B cell (primary cell): Measurements from ENCODE around the gene RERE.

Experiments used
- EZH2 ChIP-seq: IDR thresholded peaks from 2 replicates; pipeline ENCODE4 v1.6.1; 2012; ENCODE audit warnings: borderline replicate concordance, low read depth, mild to moderate bottlenecking, moderate library complexity, low read length; ENCODE audit not compliant: insufficient read depth, poor library complexity, severe bottlenecking
- TF ChIP-seq, protein P1 (sequence below): fragments of 200-600 bp; IDR thresholded peaks from one replicate; pipeline ENCODE4 v1.8.0; 2022; ENCODE audit warnings: antibody characterized with exemption, mild to moderate bottlenecking

DNA sequence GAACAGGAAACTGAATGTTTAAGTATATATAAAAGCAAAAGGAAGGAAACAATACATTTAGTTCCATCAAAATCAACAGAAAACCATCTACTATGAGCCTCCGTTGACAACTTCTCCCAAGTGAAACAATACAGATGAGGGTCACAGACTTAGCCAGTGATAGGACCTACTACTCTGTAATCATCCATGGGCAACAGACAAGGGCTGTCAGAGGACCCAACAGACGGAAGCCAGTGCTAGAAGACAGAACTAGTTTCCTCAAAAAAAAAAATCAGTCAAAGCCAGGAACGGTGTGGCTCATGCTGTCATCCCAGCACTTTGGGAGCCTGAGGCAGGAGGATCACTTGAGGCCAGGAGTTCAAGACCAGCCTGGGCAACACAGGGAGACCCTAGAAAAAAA is 20.6 kb downstream of the RERE start:
- TF ChIP-seq, protein P1, sequence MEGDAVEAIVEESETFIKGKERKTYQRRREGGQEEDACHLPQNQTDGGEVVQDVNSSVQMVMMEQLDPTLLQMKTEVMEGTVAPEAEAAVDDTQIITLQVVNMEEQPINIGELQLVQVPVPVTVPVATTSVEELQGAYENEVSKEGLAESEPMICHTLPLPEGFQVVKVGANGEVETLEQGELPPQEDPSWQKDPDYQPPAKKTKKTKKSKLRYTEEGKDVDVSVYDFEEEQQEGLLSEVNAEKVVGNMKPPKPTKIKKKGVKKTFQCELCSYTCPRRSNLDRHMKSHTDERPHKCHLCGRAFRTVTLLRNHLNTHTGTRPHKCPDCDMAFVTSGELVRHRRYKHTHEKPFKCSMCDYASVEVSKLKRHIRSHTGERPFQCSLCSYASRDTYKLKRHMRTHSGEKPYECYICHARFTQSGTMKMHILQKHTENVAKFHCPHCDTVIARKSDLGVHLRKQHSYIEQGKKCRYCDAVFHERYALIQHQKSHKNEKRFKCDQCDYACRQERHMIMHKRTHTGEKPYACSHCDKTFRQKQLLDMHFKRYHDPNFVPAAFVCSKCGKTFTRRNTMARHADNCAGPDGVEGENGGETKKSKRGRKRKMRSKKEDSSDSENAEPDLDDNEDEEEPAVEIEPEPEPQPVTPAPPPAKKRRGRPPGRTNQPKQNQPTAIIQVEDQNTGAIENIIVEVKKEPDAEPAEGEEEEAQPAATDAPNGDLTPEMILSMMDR: no peak
- no peak for TF ChIP-seq EZH2
